SK-N-SH (cell line): Measurements from ENCODE around the gene TMEM218. TPM values are rescaled to one million over a fixed set of nuclear protein-coding genes. Genes with fewer than 3 reads are reported as not detected.
A peak's percentile ranks its signal among the peaks of the same experiment; 100 is the strongest.
"Not testable (repeated sequence)": the region's sequence is repeated elsewhere in the genome, so short reads cannot be mapped to it uniquely, and the experiment has no call there.

ENCODE experiments used
- CTCF ChIA-PET: fragments of 300-600, 350-600 bp; formaldehyde crosslinking; extraction: SDS; loops from one replicate; lab custom pipeline; 2021; lab: Yijun Ruan, JAX
- POLR2A ChIA-PET: fragments of 350-600 bp; sonication (Branson Sonifier 250); formaldehyde crosslinking; extraction: SDS; loops from one replicate; lab custom pipeline; 2020; ENCODE audit warnings: antibody characterized with exemption, inconsistent platforms; lab: Yijun Ruan, JAX
- DNase-seq: peaks from one replicate; pipeline ENCODE4 v3.0.0; 2012
- H2AFZ ChIP-seq: fragments of 200-600 bp; sonication (generic); 2 replicates; pipeline ENCODE4 v1.8.1; 2016; ENCODE audit warnings: antibody characterized with exemption, mild to moderate bottlenecking, low read depth
- H3F3A ChIP-seq: fragments of 200-600 bp; sonication (generic); replicated peaks from 2 replicates; pipeline ENCODE3; 2016; ENCODE audit warnings: antibody characterized with exemption, mild to moderate bottlenecking; ENCODE audit not compliant: insufficient read depth
- H3K27ac ChIP-seq, 2 experiments: fragments of 200-500 bp in 1 of 2; fragments of 200-600 bp in 1 of 2; sonication (Bioruptor generic) in 1 of 2; sonication (generic), shearing (Covaris generic) in 1 of 2; 2 replicates each; pipeline versions ENCODE4 v1.5.1 to v1.6.1; 2014 to 2016; ENCODE audit warnings: low read depth in 2 of 2, inconsistent platforms in 1 of 2, low read length in 1 of 2, mild to moderate bottlenecking in 1 of 2, mixed read lengths in 1 of 2
- H3K27me3 ChIP-seq: fragments of 200-600 bp; sonication (generic), shearing (Covaris generic); 2 replicates; pipeline ENCODE4 v1.6.1; 2016; ENCODE audit warnings: mixed run types; ENCODE audit not compliant: insufficient read depth
- H3K36me3 ChIP-seq, 2 experiments: fragments of 200-500 bp in 1 of 2; fragments of 200-600 bp in 1 of 2; sonication (Bioruptor generic) in 1 of 2; sonication (generic) in 1 of 2; replicated peaks in 1 of 2; 2 replicates each; pipeline versions ENCODE3 to v1.5.1; 2014 to 2016; ENCODE audit warnings: low read length in 1 of 2, mild to moderate bottlenecking in 1 of 2; ENCODE audit not compliant: insufficient read depth in 2 of 2, control insufficient read depth in 1 of 2
- H3K4me1 ChIP-seq, 2 experiments: fragments of 200-500 bp in 1 of 2; fragments of 200-600 bp in 1 of 2; sonication (Bioruptor generic) in 1 of 2; sonication (generic), shearing (Covaris generic) in 1 of 2; 2 replicates each; pipeline versions ENCODE4 v1.5.1 to v1.6.1; 2014 to 2016; ENCODE audit warnings: low read depth in 1 of 2, low read length in 1 of 2, mixed run types in 1 of 2; ENCODE audit not compliant: insufficient read depth in 2 of 2, control insufficient read depth in 1 of 2
- H3K4me2 ChIP-seq: fragments of 200-600 bp; sonication (generic), shearing (Covaris generic); 2 replicates; pipeline ENCODE4 v1.6.1; 2017; ENCODE audit warnings: mixed run types
- H3K4me3 ChIP-seq, 2 experiments: fragments of 200-500 bp in 1 of 2; fragments of 200-600 bp in 1 of 2; sonication (Bioruptor generic) in 1 of 2; sonication (generic), shearing (Covaris generic) in 1 of 2; 2 replicates each; pipeline versions ENCODE4 v1.5.1 to v1.8.1; 2014 to 2016; ENCODE audit warnings: low read depth in 2 of 2, inconsistent platforms in 1 of 2, low read length in 1 of 2, mild to moderate bottlenecking in 1 of 2, mixed read lengths in 1 of 2, moderate library complexity in 1 of 2
- H3K79me2 ChIP-seq: fragments of 200-600 bp; sonication (generic); 2 replicates; pipeline ENCODE4 v1.8.1; 2017; ENCODE audit warnings: mild to moderate bottlenecking; ENCODE audit not compliant: insufficient read depth
- H3K9ac ChIP-seq: fragments of 200-600 bp; sonication (generic); 2 replicates; pipeline ENCODE4 v1.6.1; 2017; ENCODE audit warnings: mixed run types
- H3K9me2 ChIP-seq: fragments of 200-600 bp; sonication (generic); 2 replicates; pipeline ENCODE4 v1.6.1; 2017; ENCODE audit warnings: mixed run types
- H3K9me3 ChIP-seq: fragments of 200-600 bp; sonication (generic); 2 replicates; pipeline ENCODE4 v1.6.1; 2017; ENCODE audit warnings: mixed run types, mild to moderate bottlenecking, moderate library complexity
- H4K20me1 ChIP-seq: fragments of 200-600 bp; sonication (generic); 2 replicates; pipeline ENCODE4 v1.6.1; 2017; ENCODE audit warnings: mild to moderate bottlenecking, mixed run types; ENCODE audit not compliant: insufficient read depth
- FOXJ3 ChIP-seq: sonication (generic); formaldehyde crosslinking; IDR thresholded peaks from 2 replicates; pipeline ENCODE4 v1.5.1; 2020; ENCODE audit warnings: mild to moderate bottlenecking, missing genetic modification reagents
- FOXM1 ChIP-seq: IDR thresholded peaks from 2 replicates; pipeline ENCODE4 v1.4.0; 2012; ENCODE audit warnings: low read depth, mild to moderate bottlenecking
- JUND ChIP-seq: IDR thresholded peaks from 2 replicates; pipeline ENCODE4 v1.4.0; 2012
- RAD21 ChIP-seq: IDR thresholded peaks from 2 replicates; pipeline ENCODE4 v1.6.1; 2012; ENCODE audit warnings: mild to moderate bottlenecking, low read length
- SIN3A ChIP-seq: IDR thresholded peaks from 2 replicates; pipeline ENCODE4 v1.6.1; 2012; ENCODE audit warnings: low read depth, mild to moderate bottlenecking, low read length, moderate library complexity, borderline replicate concordance
- SMC3 ChIP-seq: IDR thresholded peaks from 2 replicates; pipeline ENCODE4 v1.6.1; 2012; ENCODE audit warnings: low read depth, low read length, improper control_type of control experiment
- WGBS: methylation state at CpG from one replicate; pipeline ENCODE4 v1.1.6; 2017; ENCODE audit warnings: low lambda C conversion rate; 5-methylcytosine and 5-hydroxymethylcytosine counted together
- polyA plus RNA-seq, 3 experiments: library from polyadenylated mRNA; depleted of rRNA; stranded (reverse); fragments of >200 nt; gene quantifications; 2 replicates each; pipeline ENCODE4 v1.2.3, GENCODE V29; 2012
- TF ChIP-seq, protein P1 (sequence below): fragments of 200-600 bp; sonication (generic); IDR thresholded peaks from 2 replicates; pipeline ENCODE4 v1.6.1; 2017; ENCODE audit warnings: antibody characterized with exemption, mild to moderate bottlenecking, moderate library complexity

Gene TMEM218
- polyA plus RNA-seq, 1 of the 3 experiments (the other 2 are of a cell fraction) = 36.2 TPM

GRCh38 chr11:125091247-125091876 lies 20.1 kb downstream of the TMEM218 start:
- H3K27ac ChIP-seq = peak overlapping the region in 1 of 2 experiments; percentile 17; a peak in 1 of 4 replicates
- no peaks in the 10 kb centered on the region for H3K79me2 ChIP-seq
- TF ChIP-seq SMC3 (peak; percentile 78), RAD21 (peak; percentile 96), FOXJ3 (CRISPR knock-in tag) (no peak)
- TF ChIP-seq, protein P1, sequence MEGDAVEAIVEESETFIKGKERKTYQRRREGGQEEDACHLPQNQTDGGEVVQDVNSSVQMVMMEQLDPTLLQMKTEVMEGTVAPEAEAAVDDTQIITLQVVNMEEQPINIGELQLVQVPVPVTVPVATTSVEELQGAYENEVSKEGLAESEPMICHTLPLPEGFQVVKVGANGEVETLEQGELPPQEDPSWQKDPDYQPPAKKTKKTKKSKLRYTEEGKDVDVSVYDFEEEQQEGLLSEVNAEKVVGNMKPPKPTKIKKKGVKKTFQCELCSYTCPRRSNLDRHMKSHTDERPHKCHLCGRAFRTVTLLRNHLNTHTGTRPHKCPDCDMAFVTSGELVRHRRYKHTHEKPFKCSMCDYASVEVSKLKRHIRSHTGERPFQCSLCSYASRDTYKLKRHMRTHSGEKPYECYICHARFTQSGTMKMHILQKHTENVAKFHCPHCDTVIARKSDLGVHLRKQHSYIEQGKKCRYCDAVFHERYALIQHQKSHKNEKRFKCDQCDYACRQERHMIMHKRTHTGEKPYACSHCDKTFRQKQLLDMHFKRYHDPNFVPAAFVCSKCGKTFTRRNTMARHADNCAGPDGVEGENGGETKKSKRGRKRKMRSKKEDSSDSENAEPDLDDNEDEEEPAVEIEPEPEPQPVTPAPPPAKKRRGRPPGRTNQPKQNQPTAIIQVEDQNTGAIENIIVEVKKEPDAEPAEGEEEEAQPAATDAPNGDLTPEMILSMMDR = peak; percentile 79
- H4K20me1 ChIP-seq = no peaks in the 10 kb centered on the region
- ChIA-PET POLR2A (interaction anchor here (0.6 to 2.4 kb wide), 3 partner anchors 49 to 255 kb away, joined by 3 to 6 read pairs (median 4); no protein-coding TSS in a partner anchor), CTCF (interaction anchor here (0.6 to 13.2 kb wide), 70 partner anchors 9 to 782 kb away, joined by 3 to 147 read pairs (median 4); partner anchors contain the start of genes PKNOX2 and TMEM218)
- WGBS = 58% methylated on average over 5 of the region's 5 CpGs
- no peak overlapping the region for H3K9ac ChIP-seq
- peaks cover 4% of the 10 kb centered on the region in 2 experiments; a peak in 2 of 4 replicates for H3K4me1 ChIP-seq
- peak; percentile 90 for DNase-seq
- H3K36me3 ChIP-seq = peaks cover 6 to 20% of the 10 kb centered on the region in 2 experiments
- no peak overlapping the region; a peak in 1 of 4 replicates for H3K4me3 ChIP-seq
- no peaks in the 10 kb centered on the region for H3K9me2 ChIP-seq
- no peaks in the 10 kb centered on the region for H3K27me3 ChIP-seq
- H3K9me3 ChIP-seq = no peaks in the 10 kb centered on the region
- H2AFZ ChIP-seq = peak overlapping the region; percentile 61
- no peak overlapping the region for H3K4me2 ChIP-seq
- peaks cover 2% of the 10 kb centered on the region for H3F3A ChIP-seq

DNA sequence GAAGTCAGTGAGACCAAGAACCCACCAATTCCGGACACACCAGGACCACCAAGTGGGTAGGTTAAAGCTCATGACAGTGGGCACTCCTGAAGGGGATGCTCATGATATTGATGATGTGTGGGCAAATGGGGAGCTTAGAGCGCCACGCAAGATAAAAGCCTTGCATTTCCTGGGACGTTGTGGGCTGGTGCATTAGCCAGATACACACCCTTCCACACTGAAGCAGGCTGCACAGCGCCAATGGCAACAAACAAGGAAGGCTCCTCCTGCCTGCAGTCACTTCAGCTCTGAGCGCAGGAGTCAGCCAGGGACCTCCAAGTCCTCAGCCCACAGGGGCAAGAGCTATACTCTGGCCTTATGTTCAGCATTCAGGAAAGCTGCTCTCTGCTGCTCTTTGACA lies 20.6 kb downstream of the TMEM218 start:
- no peak for DNase-seq
- Histone ChIP-seq H4K20me1 (no peaks in the 10 kb centered on the region), H3K9ac (no peak overlapping the region), H3K4me2 (no peak overlapping the region), H3K27me3 (no peaks in the 10 kb centered on the region), H3K9me2 (no peaks in the 10 kb centered on the region), H3K36me3 (peaks cover under 1 to 14% of the 10 kb centered on the region in 2 experiments), H3K27ac (no peak overlapping the region), H3K79me2 (no peaks in the 10 kb centered on the region), H3K9me3 (no peaks in the 10 kb centered on the region), H3K4me1 (peaks cover 4% of the 10 kb centered on the region in 2 experiments; a peak in 2 of 4 replicates), H2AFZ (no peak overlapping the region), H3K4me3 (no peak overlapping the region; a peak in 1 of 4 replicates), H3F3A (peaks cover 2% of the 10 kb centered on the region)
- TF ChIP-seq FOXM1 = no peak
- no peak for TF ChIP-seq SIN3A
- no peak for TF ChIP-seq RAD21
- TF ChIP-seq JUND = no peak
- 84% methylated on average over 6 of the region's 6 CpGs for WGBS
- POLR2A ChIA-PET = interaction anchor here (1.3 to 2.4 kb wide), 2 partner anchors 50 to 51 kb away, joined by 4 to 6 read pairs; no protein-coding TSS in a partner anchor
- CTCF ChIA-PET = interaction anchor here (0.6 to 13.2 kb wide), 60 partner anchors 8 to 783 kb away, joined by 3 to 147 read pairs (median 5); partner anchors contain the start of genes PKNOX2 and TMEM218

DNA sequence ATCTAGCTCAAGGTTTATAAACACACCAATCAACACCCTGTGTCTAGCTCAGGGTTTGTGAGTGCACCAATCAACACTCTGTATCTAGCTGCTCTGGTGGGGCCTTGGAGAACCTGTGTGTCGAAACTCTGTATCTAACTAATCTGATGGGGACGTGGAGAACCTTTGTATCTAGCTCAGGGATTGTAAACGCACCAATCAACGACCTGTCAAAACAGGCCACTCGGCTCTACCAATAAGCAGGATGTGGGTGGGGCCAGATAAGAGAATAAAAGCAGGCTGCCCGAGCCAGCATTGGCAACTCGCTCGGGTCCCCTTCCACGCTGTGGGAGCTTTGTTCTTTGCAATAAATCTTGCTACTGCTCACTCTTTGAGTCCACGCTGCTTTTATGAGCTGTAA lies 21.3 kb downstream of the TMEM218 start:
- POLR2A ChIA-PET = interaction anchor here (2.4 kb wide), 1 partner anchor 52 kb away, joined by 6 read pairs; no protein-coding TSS in a partner anchor
- DNase-seq, H4K20me1 ChIP-seq: not testable (repeated sequence)

GRCh38 chr11:125089481-125089880 lies 21.9 kb downstream of the TMEM218 start:
- H2AFZ ChIP-seq, H3F3A ChIP-seq, H3K79me2 ChIP-seq, H3K36me3 ChIP-seq, H3K27ac ChIP-seq, H3K4me2 ChIP-seq, H3K9me3 ChIP-seq, H3K9me2 ChIP-seq, H3K4me1 ChIP-seq, H3K27me3 ChIP-seq, H3K9ac ChIP-seq, DNase-seq, H3K4me3 ChIP-seq, H4K20me1 ChIP-seq: not testable (repeated sequence)
- ChIA-PET CTCF (interaction anchor here (1.2 to 13.2 kb wide), 8 partner anchors 16 to 363 kb away, joined by 3 to 147 read pairs (median 34); partner anchors contain the start of gene PKNOX2), POLR2A (interaction anchor here (2.4 kb wide), 1 partner anchor 53 kb away, joined by 6 read pairs; no protein-coding TSS in a partner anchor)
- WGBS = 100% methylated on average over 10 of the region's 31 CpGs

More for the DNA sequence above, 21.3 kb downstream of the TMEM218 start:
- CTCF ChIA-PET = interaction anchor here (0.6 to 13.2 kb wide), 28 partner anchors 9 to 784 kb away, joined by 3 to 147 read pairs (median 7); partner anchors contain the start of gene TMEM218
- not testable (repeated sequence) for H3K9me2 ChIP-seq, H3K4me2 ChIP-seq, H3K4me1 ChIP-seq, H3K9me3 ChIP-seq, H3F3A ChIP-seq, H2AFZ ChIP-seq, H3K27ac ChIP-seq, H3K9ac ChIP-seq, H3K79me2 ChIP-seq, H3K4me3 ChIP-seq, H3K27me3 ChIP-seq
- H3K36me3 ChIP-seq = peaks cover 0 to 11% of the 10 kb centered on the region in 2 experiments
- 89% methylated on average over 10 of the region's 10 CpGs for WGBS
